HepG2 (cell line): Measurements from ENCODE around the gene NDUFAF8. TPM values are rescaled to one million over a fixed set of nuclear protein-coding genes. Genes with fewer than 3 reads are reported as not detected.

Source experiments
- ATAC-seq: fragments of 200-7000 bp; cut with Tn5 transposase; 3 replicates; pipeline ENCODE4 v1.9.1; 2020; ENCODE audit warnings: mild to moderate bottlenecking, moderate library complexity
- BruUV-seq: library from RNA; stranded (reverse); fragments of 400-500 nt; replicated peaks from 2 replicates; lab custom pipeline; 2021; lab: Mats Ljungman, UMichigan
- CTCF ChIA-PET: fragments of 300-600 bp; formaldehyde crosslinking; extraction: SDS; loops from one replicate; lab custom pipeline; 2021; ENCODE audit warnings: low total read pairs, inconsistent platforms, low intra/inter-chr PET ratio; lab: Yijun Ruan, JAX
- POLR2A ChIA-PET: fragments of 350-600 bp; sonication (Branson Sonifier 250); formaldehyde crosslinking; loops from one replicate; lab custom pipeline; 2020; ENCODE audit warnings: antibody characterized with exemption, inconsistent platforms; lab: Yijun Ruan, JAX
- DNase-seq: peaks from one replicate; pipeline ENCODE4 v3.0.0-alpha.2; 2015; ENCODE audit warnings: low spot score
- FAIRE-seq: peaks from 3 replicates; lab custom pipeline; 2011; peaks lifted over from hg19 to GRCh38; lab: Jason Lieb, UNC
- H2AFZ ChIP-seq: one replicate; pipeline ENCODE4 v1.6.1; 2011; ENCODE audit warnings: low read length, inconsistent platforms
- H3K27ac ChIP-seq: fragments of 300-600 bp; 3 replicates; pipeline ENCODE4 v1.8.0; 2011; ENCODE audit warnings: mixed run types, mild to moderate bottlenecking, mixed read lengths, low read length, inconsistent platforms; ENCODE audit not compliant: insufficient read depth; ENCODE audit errors: extremely low read length
- H3K27me3 ChIP-seq, 2 experiments: fragments of 200-600 bp in 1 of 2; 2 replicates in 1 of 2; 3 replicates in 1 of 2; pipeline versions ENCODE4 v1.6.0 to v1.8.0; 2011; ENCODE audit warnings: low read length in 2 of 2, mild to moderate bottlenecking in 2 of 2, moderate library complexity in 2 of 2, inconsistent platforms in 1 of 2; ENCODE audit not compliant: insufficient read depth in 2 of 2, control insufficient read depth in 1 of 2
- H3K36me3 ChIP-seq, 2 experiments: fragments of 200-600 bp in 1 of 2; replicated peaks in 1 of 2; 2 replicates in 1 of 2; 3 replicates in 1 of 2; pipeline versions ENCODE4 v1.5.1 to v1.8.0; 2011; ENCODE audit warnings: low read length in 2 of 2, inconsistent platforms in 1 of 2; ENCODE audit not compliant: insufficient read depth in 2 of 2, control insufficient read depth in 1 of 2
- H3K4me1 ChIP-seq: 2 replicates; pipeline ENCODE4 v1.5.1; 2012; ENCODE audit warnings: low read length, inconsistent platforms; ENCODE audit not compliant: insufficient read depth
- H3K4me2 ChIP-seq: 2 replicates; pipeline ENCODE4 v1.6.0; 2011; ENCODE audit warnings: low read depth, low read length, inconsistent platforms
- H3K4me3 ChIP-seq, 3 experiments: fragments of 200-600 bp in 1 of 3; sonication (generic), shearing (Covaris generic) in 1 of 3; replicated peaks in 1 of 3; 2 replicates each; pipeline ENCODE4 v1.5.1; 2011 to 2016; ENCODE audit warnings: low read length in 3 of 3, inconsistent platforms in 2 of 3, low read depth in 2 of 3, mild to moderate bottlenecking in 2 of 3, control low read depth in 1 of 3, mixed read lengths in 1 of 3; ENCODE audit not compliant: insufficient read depth in 1 of 3
- H3K79me2 ChIP-seq: one replicate; pipeline ENCODE4 v1.6.1; 2011; ENCODE audit warnings: low read length, inconsistent platforms; ENCODE audit not compliant: insufficient read depth
- H3K9ac ChIP-seq: 2 replicates; pipeline ENCODE4 v1.6.0; 2011; ENCODE audit warnings: mild to moderate bottlenecking, low read depth, low read length, inconsistent platforms; ENCODE audit not compliant: insufficient read depth
- H3K9me3 ChIP-seq: 2 replicates; pipeline ENCODE4 v1.5.1; 2012; ENCODE audit warnings: mild to moderate bottlenecking, low read length
- H4K20me1 ChIP-seq: 2 replicates; pipeline ENCODE4 v1.6.0; 2011; ENCODE audit warnings: inconsistent platforms, mild to moderate bottlenecking, low read length, moderate library complexity; ENCODE audit not compliant: insufficient read depth
- AHR ChIP-seq: IDR thresholded peaks from 2 replicates; pipeline ENCODE4 v1.6.1; 2018; ENCODE audit warnings: missing genetic modification reagents, missing compliant biosample characterization
- CBX5 ChIP-seq: sonication (generic); formaldehyde crosslinking; IDR thresholded peaks from 2 replicates; pipeline ENCODE4 v1.4.0; 2020; ENCODE audit warnings: missing genetic modification reagents, borderline replicate concordance
- CEBPG ChIP-seq: IDR thresholded peaks from 2 replicates; pipeline ENCODE4 v1.6.1; 2016
- CEBPZ ChIP-seq: IDR thresholded peaks from 2 replicates; pipeline ENCODE4 v1.6.1; 2012; ENCODE audit warnings: low read length, improper control_type of control experiment
- DZIP1 ChIP-seq: sonication (generic); formaldehyde crosslinking; IDR thresholded peaks from 2 replicates; pipeline ENCODE4 v1.5.0; 2020; ENCODE audit warnings: mild to moderate bottlenecking, missing genetic modification reagents
- FOXK2 ChIP-seq: fragments of 450-650 bp; IDR thresholded peaks from 2 replicates; pipeline ENCODE4 v1.6.1; 2016
- GMEB2 ChIP-seq: IDR thresholded peaks from 2 replicates; pipeline ENCODE4 v1.6.1; 2016; ENCODE audit warnings: missing biosample characterization, missing genetic modification reagents, low read depth
- PBX2 ChIP-seq: IDR thresholded peaks from 2 replicates; pipeline ENCODE4 v1.6.1; 2016; ENCODE audit warnings: control low read depth
- PLRG1 ChIP-seq: fragments of 450-650 bp; conservative IDR thresholded peaks from 2 replicates; pipeline ENCODE4 v1.6.1; 2016
- SIX1 ChIP-seq: sonication (generic); formaldehyde crosslinking; IDR thresholded peaks from 2 replicates; pipeline ENCODE4 v1.4.0; 2020; ENCODE audit warnings: missing genetic modification reagents, borderline replicate concordance
- SMARCE1 ChIP-seq: fragments of 450-650 bp; IDR thresholded peaks from 2 replicates; pipeline ENCODE4 v1.6.1; 2017; ENCODE audit warnings: borderline replicate concordance
- SRF ChIP-seq: IDR thresholded peaks from 2 replicates; pipeline ENCODE4 v1.6.1; 2011; ENCODE audit warnings: mild to moderate bottlenecking, low read depth, low read length, moderate library complexity
- TBP ChIP-seq: sonication (generic); formaldehyde crosslinking; IDR thresholded peaks from 2 replicates; pipeline ENCODE4 v1.5.0; 2020; ENCODE audit warnings: missing genetic modification reagents
- ZNF670 ChIP-seq: sonication (generic); formaldehyde crosslinking; IDR thresholded peaks from 2 replicates; pipeline ENCODE4 v1.8.0; 2022; ENCODE audit warnings: mild to moderate bottlenecking, missing genetic modification reagents, borderline replicate concordance
- ZNF678 ChIP-seq: sonication (generic); formaldehyde crosslinking; IDR thresholded peaks from 2 replicates; pipeline ENCODE4 v1.4.0; 2020; ENCODE audit warnings: mild to moderate bottlenecking, missing genetic modification reagents
- ZNF747 ChIP-seq: sonication (generic); formaldehyde crosslinking; IDR thresholded peaks from 2 replicates; pipeline ENCODE4 v1.8.1; 2023; ENCODE audit warnings: missing genetic modification reagents, mild to moderate bottlenecking, borderline replicate concordance
- ZSCAN12 ChIP-seq: sonication (generic); formaldehyde crosslinking; IDR thresholded peaks from 2 replicates; pipeline ENCODE4 v1.9.0; 2021; ENCODE audit warnings: mild to moderate bottlenecking, missing genetic modification reagents
- WGBS: methylation state at CpG from one replicate; pipeline ENCODE4 v1.1.6; 2017; ENCODE audit warnings: low lambda C conversion rate; 5-methylcytosine and 5-hydroxymethylcytosine counted together
- in situ Hi-C: cut with HindIII; loops from 2 replicates; pipeline ENCODE4 v1.10.0; 2017; ENCODE audit warnings: low pct_unique_long_range_greater_than_20kb; ENCODE audit not compliant: extremely low pct_ligation_motif_present
- intact Hi-C: fragments of 100-400 bp; cut with micrococcal nuclease; formaldehyde crosslinking; loops from one replicate; pipeline ENCODE4 v1.10.0; 2022; ENCODE audit not compliant: unreplicated experiment
- polyA plus RNA-seq, 8 experiments: library from polyadenylated mRNA; depleted of rRNA in 3 of 8; stranded (reverse) in 7 of 8; unstranded in 1 of 8; fragments of >200 nt; fragmentation: Illumina TruSeq in 4 of 8; extraction: Trizol in 4 of 8; gene quantifications; 2 replicates each; pipeline versions ENCODE4 v1.2.1 to v1.2.3, GENCODE V29; 2011 to 2016; ENCODE audit warnings: low read depth in 4 of 8, missing spikeins in 1 of 8, mixed read lengths in 1 of 8; ENCODE audit not compliant: insufficient read depth in 1 of 8
- total RNA-seq, 5 experiments: library from RNA; depleted of rRNA; stranded (reverse); fragments of >200 nt; fragmentation: Illumina TruSeq; extraction: Trizol; gene quantifications; 2 replicates each; pipeline ENCODE4 v1.2.3, GENCODE V29; 2016; ENCODE audit warnings: low read depth in 1 of 5

NDUFAF8 gene
- total and polyA plus RNA-seq, 2 of the 13 experiments (the other 11 are each of a cell fraction or from before 2014, with no cell fraction given), result 75.6 to 233 TPM

- Histone ChIP-seq H4K20me1 (no peaks in the 10 kb centered on the region), H3K9me3 (no peaks in the 10 kb centered on the region), H3K79me2 (no peaks in the 10 kb centered on the region), H2AFZ (no peak overlapping the region), H3K27me3 (no peaks in the 10 kb centered on the region), H3K4me1 (peaks cover 4% of the 10 kb centered on the region), H3K4me2 (no peak overlapping the region), H3K36me3 (peaks cover 3 to 5% of the 10 kb centered on the region in 2 experiments; a peak in 2 of 5 replicates), H3K4me3 (no peak overlapping the region), H3K27ac (no peak overlapping the region), H3K9ac (no peak overlapping the region)
- DNase-seq (no peak), ATAC-seq (no peak), FAIRE-seq (no peak)
- intact Hi-C loops (no loop called here), in situ Hi-C loops (loop anchor here (5.0 kb wide), 1 partner anchor 49 kb away; no protein-coding TSS in a partner anchor)
- no TSS peak for BruUV-seq
- POLR2A ChIA-PET, result interaction anchor here (0.6 kb wide), 1 partner anchor 48 kb away, joined by 3 read pairs; no protein-coding TSS in a partner anchor
- 96% methylated on average over 20 of the region's 20 CpGs for WGBS
- CTCF ChIA-PET, result no interaction called here
- no peak for TF ChIP-seq ZNF670 (CRISPR knock-in tag)
- no peak for TF ChIP-seq CEBPG (CRISPR knock-in tag)
- TF ChIP-seq SIX1 (CRISPR knock-in tag), result no peak
- no peak for TF ChIP-seq ZNF747
- TF ChIP-seq ZNF678 (CRISPR knock-in tag), result no peak
- TF ChIP-seq PLRG1, result no peak
- no peak for TF ChIP-seq ZSCAN12 (CRISPR knock-in tag)
- no peak for TF ChIP-seq DZIP1 (CRISPR knock-in tag)
- no peak for TF ChIP-seq CEBPZ
- TF ChIP-seq TBP (CRISPR knock-in tag), result no peak
- TF ChIP-seq GMEB2, result no peak
- no peak for TF ChIP-seq SMARCE1
- no peak for TF ChIP-seq PBX2
- no peak for TF ChIP-seq SRF
- TF ChIP-seq FOXK2, result no peak
- no peak for TF ChIP-seq AHR (CRISPR knock-in tag)
- TF ChIP-seq CBX5, result no peak
Measured at GRCh38 chr17:81191116-81191515, 48.0 kb upstream of the NDUFAF8 start.
